Mesenchymal stem cell (in vitro differentiated cells and primary cell): ENCODE data around the gene SLC38A4.

Experiments
- DNase-seq: peaks from one replicate; pipeline ENCODE4 v3.0.0-alpha.2; 2013
- H2AFZ ChIP-seq: one replicate; pipeline ENCODE4 v1.6.1; 2013; ENCODE audit warnings: low read depth, mild to moderate bottlenecking, control low read depth, inconsistent platforms, low read length, moderate library complexity
- H2AK5ac ChIP-seq: 2 replicates; pipeline ENCODE4 v1.6.1; 2013; ENCODE audit warnings: low read length, moderate library complexity, mild to moderate bottlenecking, inconsistent platforms; ENCODE audit not compliant: severe bottlenecking
- H2BK120ac ChIP-seq: one replicate; pipeline ENCODE4 v1.6.1; 2013; ENCODE audit warnings: low read depth, mild to moderate bottlenecking, inconsistent platforms, low read length, moderate library complexity
- H2BK12ac ChIP-seq, 2 experiments: one replicate each; pipeline ENCODE4 v1.6.1; 2013; ENCODE audit warnings: inconsistent platforms in 2 of 2, low read length in 2 of 2, mild to moderate bottlenecking in 2 of 2, moderate library complexity in 2 of 2, control low read depth in 1 of 2
- H2BK15ac ChIP-seq: one replicate; pipeline ENCODE4 v1.6.1; 2013; ENCODE audit warnings: mild to moderate bottlenecking, low read depth, inconsistent platforms; ENCODE audit not compliant: poor library complexity, severe bottlenecking
- H2BK5ac ChIP-seq: 2 replicates; pipeline ENCODE4 v1.6.1; 2013; ENCODE audit warnings: low read depth, mild to moderate bottlenecking, low read length, control low read depth, inconsistent platforms; ENCODE audit not compliant: poor library complexity, severe bottlenecking
- H3K14ac ChIP-seq, 2 experiments: one replicate each; pipeline ENCODE4 v1.6.1; 2013; ENCODE audit warnings: inconsistent platforms in 2 of 2, low read length in 2 of 2, control low read depth in 1 of 2, mild to moderate bottlenecking in 1 of 2, moderate library complexity in 1 of 2
- H3K18ac ChIP-seq, 2 experiments: one replicate each; pipeline ENCODE4 v1.6.1; 2013; ENCODE audit warnings: inconsistent platforms in 2 of 2, low read length in 2 of 2, control low read depth in 1 of 2, low read depth in 1 of 2, mild to moderate bottlenecking in 1 of 2
- H3K23ac ChIP-seq, 2 experiments: one replicate each; pipeline ENCODE4 v1.6.1; 2013; ENCODE audit warnings: inconsistent platforms in 2 of 2, low read length in 2 of 2, mild to moderate bottlenecking in 2 of 2, moderate library complexity in 2 of 2, control low read depth in 1 of 2
- H3K27ac ChIP-seq: 2 replicates; pipeline ENCODE4 v1.5.1; 2013; ENCODE audit warnings: mild to moderate bottlenecking, moderate library complexity, low read length, control low read depth, inconsistent platforms; ENCODE audit not compliant: poor library complexity, severe bottlenecking
- H3K27me3 ChIP-seq, 2 experiments: 2 replicates each; pipeline versions ENCODE4 v1.6.1 to v1.7.0; 2013; ENCODE audit warnings: low read length in 2 of 2, mild to moderate bottlenecking in 2 of 2, moderate library complexity in 2 of 2, control low read depth in 1 of 2, inconsistent platforms in 1 of 2; ENCODE audit not compliant: control insufficient read depth in 1 of 2, insufficient read depth in 1 of 2
- H3K36me3 ChIP-seq, 2 experiments: 2 replicates each; pipeline versions ENCODE4 v1.6.1 to v1.7.0; 2013; ENCODE audit warnings: low read length in 2 of 2, control low read depth in 1 of 2, inconsistent platforms in 1 of 2, low read depth in 1 of 2, mild to moderate bottlenecking in 1 of 2; ENCODE audit not compliant: insufficient read depth in 2 of 2, control insufficient read depth in 1 of 2
- H3K4ac ChIP-seq, 2 experiments: one replicate each; pipeline ENCODE4 v1.6.1; 2013; ENCODE audit warnings: inconsistent platforms in 2 of 2, low read length in 2 of 2, mild to moderate bottlenecking in 2 of 2, moderate library complexity in 2 of 2, control low read depth in 1 of 2, low read depth in 1 of 2
- H3K4me1 ChIP-seq: 2 replicates; pipeline ENCODE4 v1.6.1; 2013; ENCODE audit warnings: low read depth, low read length, control low read depth; ENCODE audit not compliant: control insufficient read depth, insufficient read depth
- H3K4me2 ChIP-seq: 2 replicates; pipeline ENCODE4 v1.6.1; 2013; ENCODE audit warnings: low read length, mild to moderate bottlenecking, inconsistent platforms; ENCODE audit not compliant: poor library complexity, severe bottlenecking
- H3K4me3 ChIP-seq, 2 experiments: 2 replicates each; pipeline versions ENCODE4 v1.5.1 to v1.7.0; 2013; ENCODE audit warnings: low read length in 2 of 2, mild to moderate bottlenecking in 2 of 2, control low read depth in 1 of 2, low read depth in 1 of 2; ENCODE audit not compliant: insufficient read depth in 1 of 2
- H3K79me1 ChIP-seq: replicated peaks from 2 replicates; pipeline ENCODE4 v1.6.1; 2013; ENCODE audit warnings: mild to moderate bottlenecking, control low read depth, low read length, inconsistent platforms; ENCODE audit not compliant: poor library complexity, severe bottlenecking
- H3K9ac ChIP-seq: 2 replicates; pipeline ENCODE4 v1.7.0; 2013; ENCODE audit warnings: mild to moderate bottlenecking, low read length, moderate library complexity
- H3K9me3 ChIP-seq: 2 replicates; pipeline ENCODE4 v1.7.0; 2013; ENCODE audit warnings: mild to moderate bottlenecking, low read length; ENCODE audit not compliant: control insufficient read depth
- H4K8ac ChIP-seq: one replicate; pipeline ENCODE4 v1.6.1; 2013; ENCODE audit warnings: inconsistent platforms, mild to moderate bottlenecking, low read length, moderate library complexity
- H4K91ac ChIP-seq: one replicate; pipeline ENCODE4 v1.6.1; 2013; ENCODE audit warnings: mild to moderate bottlenecking, low read length, inconsistent platforms
- WGBS: methylation state at CpG from one replicate; pipeline ENCODE4 v1.1.7; 2013; ENCODE audit warnings: mixed read lengths; 5-methylcytosine and 5-hydroxymethylcytosine counted together

SLC38A4 gene

GRCh38 chr12:46795988-46796387, 29.8 kb downstream of the SLC38A4 start:
- H3K4me1 ChIP-seq, result no peaks in the 10 kb centered on the region
- H2AFZ ChIP-seq, result no peak overlapping the region
- WGBS, result 99% methylated on average over 4 of the region's 4 CpGs
- no peak overlapping the region for H3K4ac ChIP-seq
- no peaks in the 10 kb centered on the region for H3K79me1 ChIP-seq
- H2BK12ac ChIP-seq, result no peak overlapping the region
- no peak overlapping the region for H3K9ac ChIP-seq
- H2BK120ac ChIP-seq, result no peak overlapping the region
- no peaks in the 10 kb centered on the region for H3K36me3 ChIP-seq
- H3K27ac ChIP-seq, result no peak overlapping the region
- H3K4me2 ChIP-seq, result no peak overlapping the region
- no peak overlapping the region for H2BK5ac ChIP-seq
- H2AK5ac ChIP-seq, result no peak overlapping the region
- no peak overlapping the region for H4K8ac ChIP-seq
- no peak overlapping the region for H3K23ac ChIP-seq
- H3K27me3 ChIP-seq, result no peaks in the 10 kb centered on the region
- no peak overlapping the region for H3K4me3 ChIP-seq
- no peak overlapping the region for H2BK15ac ChIP-seq
- DNase-seq, result no peak
- H3K14ac ChIP-seq, result no peak overlapping the region
- H4K91ac ChIP-seq, result no peak overlapping the region
- no peak overlapping the region for H3K18ac ChIP-seq
- peaks cover 3% of the 10 kb centered on the region for H3K9me3 ChIP-seq

DNA sequence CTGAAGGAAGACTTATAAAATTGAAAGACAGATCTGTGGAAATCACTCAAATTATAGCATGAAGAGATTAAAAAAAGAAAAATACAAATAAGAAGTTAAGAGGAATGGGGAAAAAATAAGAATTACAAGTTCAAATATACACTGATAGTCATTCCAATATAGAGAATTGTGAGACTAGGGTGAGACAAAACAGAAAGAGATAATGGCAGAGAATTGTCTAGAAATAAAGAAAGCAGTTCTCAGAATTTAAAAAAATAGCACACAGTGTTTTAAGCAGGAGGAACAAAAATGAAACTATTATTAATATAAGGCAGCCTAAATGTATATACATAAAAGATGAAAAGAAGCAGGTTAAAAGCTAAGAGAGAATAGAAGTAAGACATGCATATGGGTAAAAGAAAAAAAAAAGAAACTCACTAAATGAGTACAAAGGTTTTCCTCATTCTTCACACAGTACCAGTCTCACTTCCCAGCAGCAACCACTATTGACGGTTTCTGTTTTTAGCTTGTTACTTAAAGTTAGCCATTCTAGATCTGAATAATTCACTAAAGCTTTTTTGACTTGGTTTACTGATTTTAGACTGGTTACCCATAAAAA, 31.1 kb downstream of the SLC38A4 start:
- H3K27me3 ChIP-seq, result no peaks in the 10 kb centered on the region
- H3K18ac ChIP-seq, result no peak overlapping the region
- no peaks in the 10 kb centered on the region for H3K4me1 ChIP-seq
- H4K91ac ChIP-seq, result no peak overlapping the region
- no peak overlapping the region for H2BK120ac ChIP-seq
- H2BK5ac ChIP-seq, result no peak overlapping the region
- no peak for DNase-seq
- H3K27ac ChIP-seq, result no peak overlapping the region
- H3K4me3 ChIP-seq, result no peak overlapping the region
- H2BK12ac ChIP-seq, result no peak overlapping the region
- WGBS, result no CpG with 5 or more reads among the region's 1 CpG
- H2AFZ ChIP-seq, result no peak overlapping the region
- H3K79me1 ChIP-seq, result no peaks in the 10 kb centered on the region
- no peak overlapping the region for H2AK5ac ChIP-seq
- H3K36me3 ChIP-seq, result no peaks in the 10 kb centered on the region
- no peak overlapping the region for H3K4me2 ChIP-seq
- H3K4ac ChIP-seq, result no peak overlapping the region
- H3K9me3 ChIP-seq, result peaks cover 3% of the 10 kb centered on the region
- no peak overlapping the region for H3K23ac ChIP-seq
- no peak overlapping the region for H3K9ac ChIP-seq
- H3K14ac ChIP-seq, result no peak overlapping the region
- no peak overlapping the region for H4K8ac ChIP-seq
- H2BK15ac ChIP-seq, result no peak overlapping the region

- no peak overlapping the region for H2BK120ac ChIP-seq
- H3K14ac ChIP-seq, result no peak overlapping the region
- H2BK12ac ChIP-seq, result no peak overlapping the region
- no peak overlapping the region for H3K4me2 ChIP-seq
- H3K79me1 ChIP-seq, result no peaks in the 10 kb centered on the region
- H3K36me3 ChIP-seq, result no peaks in the 10 kb centered on the region
- no peak overlapping the region for H3K4me3 ChIP-seq
- no peak overlapping the region for H3K9ac ChIP-seq
- no peak overlapping the region for H2BK15ac ChIP-seq
- H2BK5ac ChIP-seq, result no peak overlapping the region
- H4K91ac ChIP-seq, result no peak overlapping the region
- H2AK5ac ChIP-seq, result no peak overlapping the region
- no peak overlapping the region for H4K8ac ChIP-seq
- H2AFZ ChIP-seq, result no peak overlapping the region
- no peak overlapping the region for H3K4ac ChIP-seq
- peaks cover 2% of the 10 kb centered on the region for H3K4me1 ChIP-seq
- H3K23ac ChIP-seq, result no peak overlapping the region
- no peak overlapping the region for H3K27ac ChIP-seq
- 96% methylated on average over 3 of the region's 3 CpGs for WGBS
- H3K18ac ChIP-seq, result no peak overlapping the region
- DNase-seq, result no peak
- H3K9me3 ChIP-seq, result peaks cover 3% of the 10 kb centered on the region
- no peaks in the 10 kb centered on the region for H3K27me3 ChIP-seq
These were observed 32.9 kb downstream of the SLC38A4 start for GRCh38 chr12:46792925-46793324.

DNA sequence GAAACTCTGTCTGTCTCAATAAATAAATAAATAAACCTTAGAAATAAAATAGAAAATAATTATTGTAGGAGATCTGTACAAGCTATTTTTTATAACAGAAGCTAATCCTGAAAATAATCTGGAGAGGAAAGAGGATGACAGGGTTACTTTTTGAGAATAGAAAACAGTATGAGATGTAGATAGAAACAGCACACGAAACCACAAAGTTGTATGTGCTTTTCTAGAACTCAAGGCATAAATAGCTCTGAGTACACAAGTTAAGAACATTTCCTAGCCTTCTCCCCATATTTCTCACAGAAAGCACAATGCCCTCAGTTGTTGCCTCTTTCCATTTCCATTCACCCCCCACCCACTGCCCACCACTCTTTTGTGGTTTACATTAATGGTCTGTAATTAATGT, 35.7 kb downstream of the SLC38A4 start:
- no peak overlapping the region for H3K18ac ChIP-seq
- no peak overlapping the region for H4K91ac ChIP-seq
- peaks cover 6% of the 10 kb centered on the region for H3K4me1 ChIP-seq
- H3K4me2 ChIP-seq, result no peak overlapping the region
- no peak overlapping the region for H2BK5ac ChIP-seq
- H3K79me1 ChIP-seq, result no peaks in the 10 kb centered on the region
- H2AK5ac ChIP-seq, result no peak overlapping the region
- no peak overlapping the region for H2BK15ac ChIP-seq
- no peak overlapping the region for H3K4me3 ChIP-seq
- no peaks in the 10 kb centered on the region for H3K9me3 ChIP-seq
- H3K23ac ChIP-seq, result no peak overlapping the region
- no peaks in the 10 kb centered on the region for H3K27me3 ChIP-seq
- no peak overlapping the region for H3K27ac ChIP-seq
- H3K9ac ChIP-seq, result no peak overlapping the region
- 86% methylated on average over 1 of the region's 1 CpG for WGBS
- H4K8ac ChIP-seq, result no peak overlapping the region
- H2BK120ac ChIP-seq, result no peak overlapping the region
- DNase-seq, result no peak
- H3K14ac ChIP-seq, result no peak overlapping the region
- no peak overlapping the region for H2BK12ac ChIP-seq
- H3K36me3 ChIP-seq, result no peaks in the 10 kb centered on the region
- H3K4ac ChIP-seq, result no peak overlapping the region
- no peak overlapping the region for H2AFZ ChIP-seq
